HG03280 (cell line): Measurements from ENCODE around the gene PREPL.
"Not testable (repeated sequence)": the region's sequence is repeated elsewhere in the genome, so short reads cannot be mapped to it uniquely, and the experiment has no call there.

Experiments
- ATAC-seq: cut with Tn5 transposase; IDR thresholded peaks from one replicate; pipeline ENCODE4 v1.9.1; 2021; ENCODE audit warnings: mild to moderate bottlenecking, moderate library complexity; ENCODE audit not compliant: unreplicated experiment

Gene PREPL

DNA sequence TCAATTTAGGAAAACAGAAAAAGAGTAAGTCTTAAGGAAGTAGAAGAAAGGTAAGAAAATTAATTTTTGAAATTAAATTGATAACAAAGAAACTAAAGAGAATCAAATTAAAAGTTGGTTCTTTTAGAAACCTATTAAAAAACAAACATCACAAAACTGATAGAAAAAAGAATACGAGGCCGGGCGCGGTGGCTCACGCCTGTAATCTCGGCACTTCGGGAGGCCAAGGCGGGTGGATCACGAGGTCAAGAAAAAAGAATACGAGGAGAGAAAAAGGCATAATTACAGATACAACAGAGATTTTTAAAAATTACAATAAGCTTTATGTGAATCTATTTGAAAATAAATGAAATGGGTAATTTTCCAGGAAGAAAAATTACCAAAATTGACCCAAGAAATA lies 11.8 kb downstream of the PREPL start:
- no peak for ATAC-seq

DNA sequence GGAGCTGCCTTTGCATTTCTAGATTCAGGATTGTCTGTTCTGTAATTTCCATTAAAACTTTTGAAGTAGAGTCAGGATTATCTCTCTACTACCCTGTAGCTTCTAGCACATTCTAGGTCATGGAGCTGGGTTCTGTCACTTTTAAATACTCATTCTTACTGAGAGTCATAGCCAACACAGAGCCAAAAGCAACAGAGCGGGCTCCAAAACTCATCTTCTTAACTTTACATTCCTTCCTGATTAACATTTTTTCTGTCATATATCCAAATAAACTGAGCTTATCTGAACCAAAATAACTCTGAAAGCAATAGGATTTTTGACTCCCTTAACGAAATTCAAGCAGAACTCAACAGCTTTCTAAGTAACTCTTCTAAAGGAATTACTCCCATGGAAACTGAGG lies 12.9 kb downstream of the PREPL start:
- no peak for ATAC-seq

DNA sequence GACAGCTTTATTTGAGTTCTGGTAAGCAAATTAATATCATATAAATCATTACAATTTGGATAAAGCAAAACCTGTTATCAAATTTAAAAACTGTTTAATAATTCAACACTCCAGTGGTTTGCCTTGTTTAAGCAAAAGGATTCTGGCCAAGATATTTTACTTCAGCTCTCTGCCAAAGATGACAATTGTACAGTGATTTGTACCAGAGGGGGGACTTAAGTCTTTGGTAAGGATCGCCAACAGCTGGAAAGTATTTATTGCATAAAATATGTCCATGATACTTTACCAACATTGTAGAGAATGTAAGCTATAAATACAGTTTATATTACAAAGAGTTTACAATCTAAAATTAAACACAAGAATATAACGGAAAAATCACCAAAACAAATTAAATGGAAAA lies 13.8 kb downstream of the PREPL start:
- ATAC-seq = no peak

DNA sequence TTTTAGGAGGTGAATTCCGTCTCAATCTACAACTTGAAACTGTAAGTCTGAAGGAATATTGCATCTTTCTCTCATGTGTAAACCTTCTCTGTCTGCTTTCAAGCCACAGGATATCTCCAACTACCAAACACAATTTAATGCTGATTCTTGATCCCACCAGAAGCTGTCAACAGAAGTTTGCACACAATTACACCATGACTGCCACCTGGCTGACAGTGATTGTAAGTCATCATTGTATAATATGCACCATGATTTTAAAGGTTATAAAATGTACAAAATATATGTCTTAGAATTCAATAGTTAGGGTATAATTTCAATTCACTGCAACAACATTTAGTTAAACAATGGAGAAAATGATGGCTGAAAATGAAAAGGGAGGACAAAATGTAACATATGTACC lies 18.4 kb downstream of the PREPL start:
- no peak for ATAC-seq

DNA sequence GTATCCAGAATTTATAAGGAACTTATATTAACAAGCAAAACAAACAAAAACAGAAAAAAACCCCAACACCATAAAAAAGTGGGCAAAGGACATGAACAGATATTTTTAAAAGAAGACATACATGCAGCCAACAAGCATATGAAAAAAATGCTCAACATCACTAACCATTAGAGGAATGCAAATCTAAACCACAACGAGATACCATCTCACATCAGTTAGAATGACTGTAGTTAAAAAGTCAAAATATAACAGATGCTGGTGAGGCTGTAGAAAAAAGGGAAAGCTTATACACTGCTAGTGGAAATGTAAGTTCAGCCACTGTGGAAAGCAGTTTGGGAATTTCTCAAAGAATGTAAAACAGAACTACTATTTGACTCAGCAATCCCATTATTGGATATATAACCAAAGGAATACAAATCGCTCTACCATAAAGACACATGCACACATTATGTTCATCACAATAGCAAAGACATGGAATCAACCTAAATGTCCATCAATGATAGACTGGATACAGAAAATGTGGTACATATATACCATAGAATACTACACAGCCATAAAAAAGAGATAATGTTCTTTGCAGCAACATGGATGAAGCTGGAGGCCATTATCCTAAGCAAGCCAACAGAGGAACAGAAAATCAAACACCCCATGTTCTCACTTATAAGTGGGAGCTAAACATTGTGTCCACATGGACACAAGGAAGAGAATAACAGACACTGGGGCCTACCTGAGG lies 25.3 kb downstream of the PREPL start:
- ATAC-seq = no peak

- no peak for ATAC-seq
Observed at GRCh38 chr2:44333994-44334393, 27.3 kb downstream of the PREPL start.

- no peak for ATAC-seq
Observed at GRCh38 chr2:44330801-44331200, 30.5 kb downstream of the PREPL start.

GRCh38 chr2:44329343-44329742 lies 32.0 kb downstream of the PREPL start:
- ATAC-seq = no peak

DNA sequence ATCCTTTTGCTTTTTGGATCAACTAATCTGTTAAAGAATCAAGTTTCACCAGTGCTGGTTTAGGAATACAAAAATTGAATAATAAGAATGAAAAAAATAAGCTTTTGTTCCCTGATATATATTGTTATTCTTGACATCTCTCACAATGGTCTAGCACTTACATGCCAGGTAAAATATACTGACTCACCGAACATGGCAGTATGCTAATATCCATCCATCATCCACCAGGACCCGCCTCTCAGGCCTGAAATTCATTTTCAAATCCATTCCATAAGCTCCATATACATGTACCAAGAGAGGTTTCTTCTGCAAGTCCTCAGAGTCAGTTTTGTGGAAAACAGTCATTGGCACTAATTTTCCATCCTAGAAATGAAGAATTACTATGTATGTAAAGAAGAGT lies 32.5 kb downstream of the PREPL start:
- no peak for ATAC-seq

DNA sequence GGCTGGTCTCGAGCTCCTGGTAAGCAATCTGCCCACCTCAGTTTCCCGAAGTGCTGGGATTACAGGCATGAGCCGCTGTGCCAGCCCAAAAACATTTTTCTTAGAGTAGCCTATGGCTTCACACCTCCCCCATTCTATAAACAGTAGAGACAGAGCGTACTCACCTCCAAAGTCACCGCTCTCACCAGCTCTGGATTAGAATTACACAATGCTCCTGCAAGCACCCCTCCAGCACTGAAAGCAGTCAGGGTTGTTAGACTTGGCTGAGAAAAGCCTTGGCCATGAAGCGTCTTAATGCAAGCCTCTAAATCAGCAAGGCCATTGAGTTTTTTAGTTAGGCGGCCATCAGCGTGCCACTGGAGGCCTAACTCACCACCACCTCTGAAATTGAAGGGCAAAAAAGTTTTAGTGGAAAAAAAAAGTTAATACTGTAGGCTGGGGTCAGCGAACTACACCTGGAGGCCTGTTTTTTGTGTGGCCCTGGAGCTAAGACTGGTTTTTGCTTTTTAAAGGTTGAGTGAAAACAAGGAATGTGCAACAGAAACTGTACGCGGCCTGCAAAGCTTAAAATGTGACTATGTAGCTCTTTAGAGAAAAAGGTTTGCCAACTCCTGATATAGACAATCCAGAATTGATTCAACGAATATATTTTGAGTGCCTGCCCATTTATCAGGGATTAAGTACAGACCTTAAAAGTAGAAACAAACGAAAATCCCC lies 34.6 kb downstream of the PREPL start:
- ATAC-seq = no peak

DNA sequence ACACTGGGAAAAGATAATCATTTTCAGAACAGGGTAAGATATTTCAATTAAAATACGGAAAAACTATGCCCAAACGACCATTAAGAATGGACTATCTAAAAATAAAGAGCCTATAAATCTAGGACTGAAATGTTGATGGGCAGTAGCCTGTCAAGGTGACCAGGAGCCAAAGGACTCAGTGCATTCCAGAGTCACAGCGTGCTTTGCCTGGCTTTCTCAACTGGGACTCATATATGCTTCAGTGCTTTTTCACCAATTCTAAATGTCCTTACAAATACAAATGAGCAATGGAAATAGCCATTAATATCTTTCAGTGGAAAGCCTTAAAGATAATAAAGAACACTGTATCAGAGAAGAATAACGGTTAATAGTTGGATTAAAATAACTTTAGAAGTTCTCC lies 35.4 kb downstream of the PREPL start:
- ATAC-seq = no peak

DNA sequence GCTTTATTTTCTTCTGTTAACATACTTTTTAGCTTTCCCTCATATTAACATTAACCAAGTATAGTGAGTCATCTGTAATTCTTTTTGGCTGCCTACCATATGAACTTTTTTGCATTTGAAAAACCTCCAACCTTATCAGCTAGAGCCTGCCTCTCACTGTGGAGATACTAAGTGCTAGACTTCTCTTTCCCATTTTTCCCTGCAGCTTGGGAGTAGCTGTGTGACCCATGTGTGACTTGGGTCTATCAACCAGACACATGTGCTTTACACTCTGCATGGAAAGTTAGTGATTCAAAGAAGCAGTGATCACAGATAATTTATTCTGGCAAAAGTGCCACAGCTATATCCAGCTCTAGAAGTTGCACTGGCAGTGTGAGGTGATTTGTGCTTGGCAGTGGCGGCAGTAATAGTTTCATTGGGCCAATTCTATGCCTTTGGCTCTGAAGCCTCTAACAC lies 36.3 kb downstream of the PREPL start:
- ATAC-seq = no peak

GRCh38 chr2:44321360-44321759 lies 39.9 kb downstream of the PREPL start:
- no peak for ATAC-seq

DNA sequence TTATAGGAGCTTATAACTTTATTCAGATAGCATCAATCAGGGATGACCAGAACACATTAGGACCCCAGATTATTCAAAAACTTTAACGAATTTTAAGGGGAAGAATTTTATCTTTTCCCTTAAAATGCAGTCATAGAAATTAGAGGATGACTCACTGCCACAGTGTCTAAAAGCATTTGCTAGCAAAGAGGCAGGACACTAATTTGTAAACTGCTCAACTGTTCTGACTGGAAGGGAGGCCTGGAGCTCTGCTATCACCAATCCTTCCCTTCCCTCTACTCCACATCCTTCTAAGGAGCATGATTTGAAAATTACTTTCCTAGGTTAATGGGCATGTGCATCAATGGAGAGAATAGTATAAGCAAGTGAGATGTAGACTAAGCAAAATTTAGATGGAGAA lies 40.5 kb downstream of the PREPL start:
- ATAC-seq = no peak

DNA sequence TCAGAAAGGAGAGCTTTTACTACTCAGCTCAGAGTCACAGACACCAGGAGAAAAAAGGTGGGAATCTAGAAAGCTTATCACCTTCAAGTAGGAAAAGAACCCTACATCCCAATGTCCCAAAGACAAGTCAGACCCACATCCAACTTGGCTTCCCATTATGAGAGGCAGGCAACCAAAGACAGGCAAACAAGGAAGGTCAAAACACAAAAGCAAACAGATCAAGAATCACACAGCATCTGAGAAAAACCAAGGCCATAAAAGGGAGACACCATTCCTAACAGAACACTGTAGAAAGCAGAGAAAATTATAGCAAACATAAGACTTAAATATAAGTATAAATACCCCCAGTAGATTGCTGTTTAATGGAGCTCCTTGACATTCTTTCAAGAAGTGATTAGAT lies 45.3 kb downstream of the PREPL start:
- ATAC-seq = no peak

DNA sequence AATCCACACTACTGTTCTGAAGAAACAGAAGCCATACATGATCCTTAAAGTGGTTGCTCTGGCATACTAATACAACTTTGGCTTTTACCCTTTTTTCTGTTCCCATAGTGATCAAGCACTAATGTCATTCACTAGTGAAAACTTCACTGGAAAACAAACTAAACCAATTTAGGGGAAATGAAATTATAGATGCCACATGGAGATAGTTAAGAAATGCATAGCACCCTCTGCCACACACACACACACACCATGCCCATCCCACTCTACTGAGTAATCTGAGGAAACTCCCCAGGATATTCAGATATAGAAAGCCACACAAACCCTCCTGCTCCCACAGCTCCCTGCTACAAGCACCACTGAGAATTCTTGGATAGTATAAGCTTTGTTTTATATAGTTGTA lies 46.9 kb downstream of the PREPL start:
- ATAC-seq = no peak

DNA sequence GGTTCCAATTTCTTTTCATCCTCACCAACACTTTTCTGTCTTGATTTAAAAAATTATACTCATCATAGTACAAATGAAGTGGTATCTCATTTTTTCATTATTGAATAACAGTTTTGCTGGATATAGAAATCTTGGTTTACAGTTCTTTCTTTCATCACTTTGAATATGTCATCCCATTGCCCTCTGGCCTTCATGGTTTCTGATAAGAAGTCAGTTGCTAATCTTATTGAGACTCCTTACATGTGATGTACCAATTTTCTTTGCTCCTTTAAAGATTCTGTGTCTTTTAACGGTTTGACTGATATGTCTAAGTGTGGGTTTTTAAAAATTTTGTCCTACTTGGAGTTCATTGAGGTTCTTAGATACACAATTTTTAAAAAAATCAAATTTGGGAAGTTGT lies 51.0 kb downstream of the PREPL start:
- ATAC-seq = no peak

DNA sequence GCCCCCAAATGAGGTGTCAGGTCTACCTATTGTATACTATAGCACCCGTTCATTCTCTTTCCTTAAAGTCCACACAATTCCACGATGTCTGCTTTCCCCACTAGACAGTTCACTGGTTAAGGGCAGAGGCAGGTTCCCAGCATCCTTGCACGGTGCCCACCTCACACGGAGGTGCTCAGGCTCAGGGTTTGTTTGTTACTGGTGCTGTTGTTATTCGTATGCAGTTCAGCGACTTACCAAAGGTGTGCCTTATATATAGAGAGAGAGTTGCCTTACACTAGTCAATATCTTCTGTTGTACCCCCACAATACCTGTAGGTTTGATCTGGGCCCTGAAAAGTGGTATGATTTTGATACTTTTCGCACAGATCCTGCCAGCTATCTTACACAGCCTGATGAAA lies 55.4 kb downstream of the PREPL start:
- no peak for ATAC-seq

GRCh38 chr2:44304258-44304657 lies 57.0 kb downstream of the PREPL start:
- no peak for ATAC-seq

GRCh38 chr2:44303766-44304165 lies 57.5 kb downstream of the PREPL start:
- ATAC-seq = not testable (repeated sequence)

GRCh38 chr2:44301111-44301510 lies 60.2 kb downstream of the PREPL start:
- ATAC-seq = no peak

DNA sequence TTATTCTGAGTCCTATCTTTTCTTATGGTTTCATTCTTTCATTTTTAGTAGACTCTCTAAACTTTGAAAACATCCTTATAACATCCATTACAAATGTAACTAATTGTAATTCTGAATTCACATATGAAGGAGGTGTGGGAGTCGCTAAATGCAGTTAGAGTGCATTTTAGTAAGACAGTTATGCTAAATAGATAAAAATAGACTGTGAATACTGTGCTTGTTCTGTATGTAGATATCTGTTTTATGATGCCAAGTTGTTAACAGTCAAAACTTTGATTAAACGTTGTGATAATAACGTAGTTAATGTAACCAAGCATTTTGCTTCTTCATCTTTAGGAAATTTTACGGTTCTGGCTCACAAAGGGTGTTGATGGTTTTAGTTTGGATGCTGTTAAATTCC lies 61.7 kb downstream of the PREPL start:
- no peak for ATAC-seq

GRCh38 chr2:44297431-44297830 lies 63.9 kb downstream of the PREPL start:
- no peak for ATAC-seq
